ENCODE measurements around the gene BCAT1.
A peak's percentile ranks its signal among the peaks of the same experiment; 100 is the strongest.

BCAT1 gene

GRCh38 chr12:24948757-24949722 lies at the start of gene BCAT1:
Gene BCAT1, minus strand, starts transcription at chr12:24949101. Its CDS starts 169 bp downstream, at chr12:24948932.
- DNase-seq (ENCODE audit: low read depth): peak; percentile 53

DNA sequence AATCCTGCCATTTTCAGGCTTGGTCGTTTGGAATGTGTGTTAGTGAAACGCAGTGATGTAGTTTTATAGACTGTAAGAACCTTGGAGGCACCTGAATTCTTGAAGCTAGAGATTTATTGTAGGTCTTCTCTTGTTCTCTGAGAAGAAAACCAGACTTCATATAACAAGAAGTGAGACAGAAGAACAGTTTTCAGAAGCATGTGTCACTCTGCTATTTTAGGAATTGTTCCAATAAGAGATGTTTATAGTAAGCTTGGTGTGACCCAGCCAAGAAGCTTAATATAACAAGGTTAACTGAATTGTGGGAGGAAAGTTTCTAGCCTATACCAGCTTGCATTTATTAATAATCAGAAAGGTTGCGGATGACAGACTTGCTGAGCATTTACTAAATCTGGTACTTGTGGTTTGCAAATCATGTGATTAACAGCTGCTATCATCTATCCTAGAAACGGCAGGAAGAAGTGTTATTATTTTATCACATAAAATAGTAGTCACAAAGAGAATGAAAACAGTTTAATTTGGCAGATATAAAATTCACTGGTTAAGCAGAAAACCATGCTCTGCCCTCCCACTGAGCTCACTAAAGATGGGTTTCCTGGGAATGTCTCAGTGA lies 49.2 kb upstream of the BCAT1 start:
- DNase-seq (ENCODE audit: low read depth): no peak

GRCh38 chr12:24997496-24997895 lies 48.6 kb upstream of the BCAT1 start:
- no peak for DNase-seq (ENCODE audit: low read depth)

- DNase-seq (ENCODE audit: low read depth): no peak
Measured at GRCh38 chr12:24996820-24997219, 47.9 kb upstream of the BCAT1 start.

GRCh38 chr12:24996102-24996797 lies 47.3 kb upstream of the BCAT1 start:
- DNase-seq (ENCODE audit: low read depth): no peak

DNA sequence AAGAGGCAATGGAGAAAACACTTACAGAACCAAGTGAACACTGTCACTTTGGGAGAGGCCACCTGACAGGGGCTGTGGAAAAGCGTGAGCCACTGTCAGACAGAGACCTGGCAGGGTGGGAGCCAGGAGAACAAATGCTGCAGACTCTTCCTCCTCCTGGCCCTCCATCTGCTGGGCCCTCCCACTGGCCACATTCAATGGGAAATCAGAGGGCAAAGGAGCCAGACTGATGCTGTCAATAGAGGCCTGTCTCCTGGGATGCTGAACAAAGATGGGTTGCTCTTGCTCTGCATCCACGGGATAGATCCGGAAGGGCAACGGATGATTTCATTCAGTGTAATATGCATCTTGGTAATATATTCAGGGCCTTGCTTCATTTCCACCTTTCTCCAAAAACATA lies 44.9 kb upstream of the BCAT1 start:
- DNase-seq (ENCODE audit: low read depth): no peak

DNA sequence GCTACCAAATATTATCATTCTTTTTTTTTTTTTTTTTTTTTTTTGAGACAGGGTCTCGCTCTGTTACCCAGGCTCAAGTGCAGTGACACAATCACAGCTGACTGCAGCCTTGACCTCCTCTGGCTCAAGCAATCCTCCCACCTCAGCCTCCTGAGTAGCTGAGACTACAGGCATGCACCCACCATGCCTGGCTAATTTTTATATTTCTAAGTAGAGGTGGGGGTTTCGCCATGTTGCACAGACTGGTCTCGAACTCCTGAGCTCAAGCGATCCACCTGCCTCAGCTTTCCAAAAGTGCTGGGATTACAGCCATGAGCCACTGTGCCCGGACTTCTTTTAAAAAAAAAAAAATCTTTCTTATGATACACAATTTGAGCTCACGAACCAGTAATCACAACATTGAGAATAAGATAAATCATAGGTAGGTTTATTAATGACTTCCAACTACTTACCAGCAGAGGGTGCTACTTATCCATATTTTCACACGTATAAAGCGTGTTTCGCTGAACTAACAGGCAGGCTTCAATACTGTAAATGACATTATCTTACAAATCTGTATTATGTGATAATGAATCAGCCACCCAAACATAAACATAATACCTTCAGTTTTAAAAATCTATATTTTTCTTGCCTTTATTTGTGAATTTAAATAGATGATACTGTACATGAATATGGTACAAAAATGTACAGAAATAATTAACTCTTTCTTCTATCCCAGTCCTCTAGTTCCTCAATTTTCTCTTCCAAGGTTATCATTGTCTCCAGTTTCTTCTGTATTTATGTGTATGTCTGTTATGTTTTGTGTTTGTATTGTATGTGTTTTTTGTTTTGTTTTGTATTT lies 42.5 kb upstream of the BCAT1 start:
- peak; percentile 34 for DNase-seq (ENCODE audit: low read depth)

DNA sequence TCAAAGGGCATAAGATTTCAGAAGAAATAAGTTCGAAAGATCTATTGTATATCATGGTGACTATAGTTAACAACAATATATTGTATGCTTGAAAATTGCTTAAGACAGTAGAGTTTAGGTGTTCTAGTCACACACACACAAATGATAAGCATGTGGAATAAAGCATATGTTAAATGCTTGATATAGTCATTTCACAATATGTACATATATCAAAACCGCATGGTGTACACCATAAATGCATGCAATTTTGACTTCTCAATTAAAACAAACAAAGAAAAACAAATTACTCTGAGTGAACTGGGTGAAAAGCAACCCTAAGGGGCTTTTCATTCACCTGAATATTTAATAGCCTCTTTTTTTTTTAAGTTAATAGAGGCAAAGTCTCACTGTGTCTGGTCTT lies 40.3 kb upstream of the BCAT1 start:
- no peak for DNase-seq (ENCODE audit: low read depth)

GRCh38 chr12:24982250-24982649 lies 33.3 kb upstream of the BCAT1 start:
- DNase-seq (ENCODE audit: low read depth): no peak

GRCh38 chr12:24979976-24980730 lies 31.3 kb upstream of the BCAT1 start:
- DNase-seq (ENCODE audit: low read depth): no peak

- DNase-seq (ENCODE audit: low read depth): no peak
Measured at GRCh38 chr12:24979329-24979728, 30.4 kb upstream of the BCAT1 start.

DNA sequence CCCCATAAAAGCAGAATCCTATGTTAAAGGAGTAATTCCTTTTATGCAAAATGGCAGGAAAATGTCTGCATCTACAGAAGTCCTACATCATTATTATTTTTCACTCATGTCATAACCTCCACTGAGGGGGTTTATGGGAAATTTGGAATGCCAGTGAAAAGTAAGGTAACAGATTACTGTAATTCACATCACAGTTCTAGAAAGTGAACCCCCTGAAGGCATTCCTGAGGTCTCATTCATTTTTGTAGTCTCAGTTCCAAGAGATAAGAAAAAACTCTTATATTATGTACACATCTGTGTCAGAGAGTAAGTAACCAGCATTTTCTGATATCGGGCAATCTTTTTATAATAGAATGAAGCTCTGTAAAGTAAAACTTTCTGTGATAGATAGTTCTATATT lies 28.8 kb upstream of the BCAT1 start:
- DNase-seq (ENCODE audit: low read depth): no peak

DNA sequence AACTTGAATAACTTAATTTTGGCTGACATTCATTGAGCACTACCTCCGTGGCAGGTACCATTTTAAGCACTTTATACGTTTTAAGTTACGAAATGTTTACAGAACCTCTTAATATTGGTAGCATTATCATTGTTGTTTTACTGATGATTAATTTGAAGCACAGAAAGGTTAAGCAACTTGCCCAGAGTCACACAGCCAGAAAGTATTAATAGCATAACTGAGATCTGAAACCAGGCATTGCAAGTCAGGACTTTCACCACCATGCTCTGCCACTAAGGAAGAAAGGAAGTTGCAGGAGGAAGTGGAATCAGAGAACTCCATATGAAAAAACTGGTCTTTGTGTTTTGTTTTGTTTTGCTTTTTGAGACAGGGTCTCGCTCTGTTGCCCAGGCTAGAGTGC lies 28.2 kb upstream of the BCAT1 start:
- DNase-seq (ENCODE audit: low read depth): no peak

DNA sequence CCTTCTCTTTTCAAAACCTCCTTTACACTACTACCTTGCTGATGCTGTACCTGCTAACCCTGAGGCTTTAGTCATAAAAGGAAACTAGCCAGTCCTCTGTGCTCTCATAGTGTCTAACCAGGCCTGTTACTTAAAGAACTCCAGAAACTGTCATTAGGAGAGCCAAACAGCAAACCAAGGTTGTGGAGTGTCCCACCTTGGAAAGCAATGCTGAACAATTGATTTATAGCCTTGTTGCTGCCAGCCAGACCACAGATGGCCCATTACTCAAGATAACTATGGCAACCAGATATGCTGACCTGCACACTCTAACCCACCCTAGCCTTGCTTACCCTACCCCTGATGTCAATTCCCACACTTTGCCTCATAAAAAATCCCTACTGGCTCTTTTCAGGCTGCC lies 26.5 kb upstream of the BCAT1 start:
- no peak for DNase-seq (ENCODE audit: low read depth)

DNA sequence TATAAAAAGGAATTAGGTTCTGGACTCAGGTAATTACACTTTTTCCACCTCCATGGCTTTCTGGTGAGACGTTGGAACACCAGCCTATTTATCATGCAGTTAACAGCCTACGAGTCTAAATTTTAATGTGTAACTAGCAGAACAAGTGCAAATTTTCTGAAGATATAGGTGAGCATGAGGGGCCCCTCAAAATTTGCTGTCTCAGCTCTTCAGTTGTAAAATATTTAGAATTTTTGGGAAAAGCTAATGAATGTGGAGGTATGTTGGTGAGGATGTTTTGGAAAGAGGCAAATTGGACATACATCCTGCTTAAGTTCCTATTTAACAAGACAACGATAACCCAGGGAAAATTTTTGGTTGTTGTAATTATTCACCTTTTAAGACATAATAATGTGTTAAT lies 25.3 kb upstream of the BCAT1 start:
- DNase-seq (ENCODE audit: low read depth): no peak

DNA sequence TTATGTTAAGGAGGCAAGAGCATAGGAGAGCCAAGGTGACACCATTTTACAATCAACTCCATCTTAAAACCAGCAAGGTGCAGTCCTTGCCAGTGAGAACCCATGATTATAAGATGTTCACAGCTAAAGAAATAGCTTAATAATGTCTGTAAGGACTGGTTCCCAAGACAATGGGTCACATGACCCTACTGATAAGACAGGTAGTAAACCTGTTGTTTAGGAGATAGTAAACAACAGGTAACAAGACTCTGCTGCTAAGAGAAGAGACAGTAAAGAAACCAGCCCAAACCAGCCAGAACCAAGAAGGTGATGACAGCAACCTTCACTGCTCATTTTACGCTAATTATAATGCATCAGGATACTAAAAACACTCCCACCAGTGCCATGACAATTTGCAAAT lies 23.2 kb upstream of the BCAT1 start:
- no peak for DNase-seq (ENCODE audit: low read depth)

- DNase-seq (ENCODE audit: low read depth): no peak
Measured at GRCh38 chr12:24970177-24970576, 21.3 kb upstream of the BCAT1 start.

GRCh38 chr12:24966951-24967564 lies 18.2 kb upstream of the BCAT1 start:
- DNase-seq (ENCODE audit: low read depth): no peak

DNA sequence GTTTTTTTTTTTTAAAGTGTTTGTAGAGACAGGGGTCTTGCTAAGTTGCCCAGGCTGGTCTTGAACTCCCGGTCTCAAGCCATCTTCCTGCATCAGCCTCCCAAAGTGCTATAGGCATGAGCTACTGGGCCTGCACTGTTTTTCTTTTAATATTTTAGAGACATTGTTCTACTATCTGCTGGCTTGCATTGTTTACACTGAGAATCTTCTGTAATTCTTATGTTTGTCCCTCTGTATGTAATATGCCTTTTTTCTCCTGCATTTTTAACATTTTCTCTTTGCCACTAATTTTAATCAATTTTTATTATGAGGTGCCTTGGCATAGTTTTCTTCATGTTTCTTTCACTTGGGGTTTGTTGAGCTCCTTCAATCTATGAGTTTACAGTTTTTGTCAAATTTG lies 15.4 kb upstream of the BCAT1 start:
- no peak for DNase-seq (ENCODE audit: low read depth)

DNA sequence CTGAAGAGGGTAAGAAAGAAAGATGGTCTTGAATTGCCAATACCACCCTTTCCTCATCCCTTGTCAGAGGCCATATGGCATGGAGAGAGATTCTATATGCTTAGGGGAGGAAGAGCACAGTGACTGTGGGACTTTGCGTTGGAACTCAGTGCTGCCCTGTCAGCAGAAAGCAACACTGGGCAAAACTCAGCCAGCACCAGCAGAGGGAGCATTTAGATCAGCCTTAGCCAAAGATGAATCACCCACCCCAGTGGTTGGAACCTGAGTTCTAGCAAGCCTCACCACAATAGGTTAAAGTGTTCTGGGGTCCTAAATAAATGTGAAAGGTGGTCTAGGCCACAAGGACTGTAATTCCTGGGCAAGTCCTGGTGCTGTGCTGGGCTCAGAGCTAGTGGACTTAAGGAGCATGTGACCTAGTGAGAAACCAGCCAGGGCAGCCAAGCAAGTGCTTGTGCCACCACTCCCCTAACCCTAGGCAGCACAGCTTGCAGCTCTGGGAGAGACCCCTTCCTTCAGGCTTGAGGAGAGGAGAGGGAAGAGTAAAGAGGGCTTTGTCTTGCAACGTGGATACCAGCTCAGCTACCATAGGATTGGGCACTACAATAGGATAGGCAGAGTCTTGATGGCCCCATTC lies 11.4 kb upstream of the BCAT1 start:
- DNase-seq (ENCODE audit: low read depth): peak; percentile 20
